ENCODE data around the gene KLHL17.
A peak's percentile ranks its signal among the peaks of the same experiment; 100 is the strongest.
"Not testable (repeated sequence)": the region's sequence is repeated elsewhere in the genome, so short reads cannot be mapped to it uniquely, and the experiment has no call there.

The KLHL17 gene

GRCh38 chr1:940107-941014 lies 20.0 kb upstream of the KLHL17 start:
- H3K9me3 Mint-ChIP-seq, result no peaks in the 10 kb centered on the region
- peaks cover 5% of the 10 kb centered on the region for H3K4me1 Mint-ChIP-seq
- H3K36me3 Mint-ChIP-seq, result no peaks in the 10 kb centered on the region
- H3K4me3 Mint-ChIP-seq, result peak overlapping the region; percentile 49
- H3K27me3 Mint-ChIP-seq, result peaks cover 18% of the 10 kb centered on the region
- H3K27ac Mint-ChIP-seq, result no peak overlapping the region

DNA sequence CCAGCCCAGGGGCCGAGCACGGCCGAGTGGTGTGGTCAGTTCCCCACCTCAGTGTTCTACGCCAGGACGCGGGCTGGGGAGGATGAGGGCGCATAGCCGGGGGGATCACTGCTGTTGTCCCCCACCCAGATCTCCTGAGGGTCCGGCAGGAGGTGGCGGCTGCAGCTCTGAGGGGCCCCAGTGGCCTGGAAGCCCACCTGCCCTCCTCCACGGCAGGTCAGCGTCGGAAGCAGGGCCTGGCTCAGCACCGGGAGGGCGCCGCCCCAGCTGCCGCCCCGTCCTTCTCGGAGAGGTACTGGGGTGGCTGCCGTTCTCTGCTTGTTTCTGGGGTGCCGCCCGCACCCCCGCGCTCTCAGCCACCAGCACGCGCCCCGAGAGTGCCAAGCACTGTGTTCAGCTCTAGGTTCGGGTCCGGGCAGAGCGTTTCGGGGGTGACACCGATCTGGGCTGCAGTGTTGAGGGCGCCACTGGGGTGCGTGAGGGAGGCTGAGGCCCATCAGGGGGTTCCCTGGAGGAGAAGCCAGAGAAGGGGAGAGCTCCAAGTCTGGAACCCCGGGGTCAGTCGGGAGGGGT lies 19.3 kb upstream of the KLHL17 start:
- peak overlapping the region; percentile 13 for H3K27ac Mint-ChIP-seq
- H3K27me3 Mint-ChIP-seq, result peaks cover 15% of the 10 kb centered on the region

DNA sequence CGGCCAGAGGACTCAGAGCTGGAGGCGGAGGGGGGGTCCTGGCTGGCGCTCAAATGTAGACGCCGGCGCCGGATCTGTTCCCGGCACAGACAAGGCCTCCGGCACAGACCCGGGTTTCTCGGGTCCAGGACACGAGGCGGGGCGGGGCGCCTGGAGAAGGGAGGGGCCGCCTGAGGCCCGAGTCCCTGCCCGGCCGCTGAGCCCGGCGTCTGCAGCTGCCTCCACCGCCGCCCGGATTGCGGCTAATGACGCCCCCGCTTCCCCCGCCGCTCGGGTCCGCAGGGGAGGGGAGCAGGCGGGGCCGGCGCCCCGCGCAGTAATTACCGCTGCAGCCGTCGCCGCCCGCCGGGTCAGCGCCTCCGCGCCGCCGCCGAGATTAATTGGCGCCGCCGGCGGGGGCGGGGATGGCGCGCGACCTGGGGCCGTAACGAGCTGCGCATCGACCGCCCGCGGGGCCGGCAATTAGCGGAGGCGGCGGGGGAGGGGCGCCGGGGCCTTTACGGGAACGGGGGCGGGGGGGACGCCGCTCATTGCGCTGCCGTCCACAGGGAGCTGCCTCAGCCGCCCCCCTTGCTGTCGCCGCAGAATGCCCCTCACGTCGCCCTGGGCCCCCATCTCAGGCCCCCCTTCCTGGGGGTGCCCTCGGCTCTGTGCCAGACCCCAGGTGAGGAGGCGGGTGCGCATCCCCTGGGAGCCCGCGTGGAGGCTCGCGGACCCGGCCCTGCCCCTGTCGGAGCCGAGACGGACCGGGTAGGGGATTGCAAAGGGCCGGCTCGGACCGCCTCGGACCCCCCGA lies 18.6 kb upstream of the KLHL17 start:
- Mint-ChIP-seq H3K4me3 (peak overlapping the region; percentile 67), H3K27me3 (peaks cover 14% of the 10 kb centered on the region), H3K4me1 (peaks cover 5% of the 10 kb centered on the region), H3K9me3 (no peaks in the 10 kb centered on the region), H3K27ac (no peak overlapping the region), H3K36me3 (no peaks in the 10 kb centered on the region)

More for the DNA sequence above, 19.3 kb upstream of the KLHL17 start:
- no peaks in the 10 kb centered on the region for H3K9me3 Mint-ChIP-seq
- peak overlapping the region; percentile 67 for H3K4me3 Mint-ChIP-seq
- H3K4me1 Mint-ChIP-seq, result peaks cover 5% of the 10 kb centered on the region
- no peaks in the 10 kb centered on the region for H3K36me3 Mint-ChIP-seq

- Mint-ChIP-seq H3K27me3 (peaks cover 11% of the 10 kb centered on the region), H3K9me3 (no peaks in the 10 kb centered on the region), H3K27ac (no peak overlapping the region), H3K4me3 (no peak overlapping the region), H3K36me3 (peaks cover 4% of the 10 kb centered on the region), H3K4me1 (peaks cover 5% of the 10 kb centered on the region)
Observed at GRCh38 chr1:942411-942821, 18.0 kb upstream of the KLHL17 start.

DNA sequence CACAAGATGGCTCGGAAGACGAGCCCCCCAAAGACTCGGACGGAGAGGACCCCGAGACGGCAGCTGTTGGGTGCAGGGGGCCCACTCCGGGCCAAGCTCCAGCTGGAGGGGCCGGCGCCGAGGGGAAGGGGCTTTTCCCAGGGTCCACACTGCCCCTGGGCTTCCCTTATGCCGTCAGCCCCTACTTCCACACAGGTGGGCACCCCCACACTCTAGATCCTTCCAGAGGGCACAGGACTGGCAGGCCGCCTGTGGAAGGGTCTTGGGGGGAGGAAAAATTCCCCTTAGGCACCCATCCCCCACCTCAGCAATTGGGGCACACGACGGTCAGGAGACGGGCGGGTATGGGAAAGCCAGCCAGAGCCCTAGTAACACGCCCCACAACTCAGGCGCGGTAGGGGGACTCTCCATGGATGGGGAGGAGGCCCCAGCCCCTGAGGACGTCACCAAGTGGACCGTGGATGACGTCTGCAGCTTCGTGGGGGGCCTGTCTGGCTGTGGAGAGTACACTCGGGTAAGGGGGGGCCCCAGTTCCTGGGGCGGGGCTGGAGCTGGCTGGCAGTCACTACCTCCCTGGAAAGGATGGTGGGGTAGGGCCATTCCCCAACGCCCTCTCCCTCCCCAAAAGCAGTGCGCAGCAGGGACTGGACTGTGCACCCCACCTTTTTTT lies 17.4 kb upstream of the KLHL17 start:
- Mint-ChIP-seq H3K4me3 (peak overlapping the region; percentile 39), H3K27ac (no peak overlapping the region), H3K9me3 (no peaks in the 10 kb centered on the region), H3K4me1 (peaks cover 5% of the 10 kb centered on the region), H3K27me3 (peaks cover 8% of the 10 kb centered on the region), H3K36me3 (peaks cover 4% of the 10 kb centered on the region)

DNA sequence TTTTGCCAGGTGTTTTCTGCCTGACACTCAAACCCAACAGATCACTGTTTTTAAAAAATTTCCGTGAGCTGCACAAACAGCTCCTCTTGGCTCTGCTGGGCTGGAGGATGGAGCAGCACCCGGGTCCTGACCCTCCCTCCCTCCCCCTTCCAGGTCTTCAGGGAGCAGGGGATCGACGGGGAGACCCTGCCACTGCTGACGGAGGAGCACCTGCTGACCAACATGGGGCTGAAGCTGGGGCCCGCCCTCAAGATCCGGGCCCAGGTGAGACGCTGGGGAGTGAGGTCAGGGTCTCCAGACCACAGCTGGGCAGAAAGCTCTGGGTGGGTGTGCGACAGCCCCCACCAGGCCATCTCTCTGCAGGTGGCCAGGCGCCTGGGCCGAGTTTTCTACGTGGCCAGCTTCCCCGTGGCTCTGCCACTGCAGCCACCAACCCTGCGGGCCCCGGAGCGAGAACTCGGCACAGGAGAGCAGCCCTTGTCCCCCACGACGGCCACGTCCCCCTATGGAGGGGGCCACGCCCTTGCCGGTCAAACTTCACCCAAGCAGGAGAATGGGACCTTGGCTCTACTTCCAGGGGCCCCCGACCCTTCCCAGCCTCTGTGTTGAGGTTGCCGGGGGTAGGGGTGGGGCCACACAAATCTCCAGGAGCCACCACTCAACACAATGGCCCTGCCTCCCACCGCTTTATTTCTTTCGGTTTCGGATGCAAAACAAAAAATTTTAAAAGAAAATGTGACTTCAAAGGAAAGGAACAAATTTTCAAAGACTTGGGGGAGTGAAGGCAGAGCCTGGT lies 16.6 kb upstream of the KLHL17 start:
- Mint-ChIP-seq H3K9me3 (no peaks in the 10 kb centered on the region), H3K27me3 (peaks cover 8% of the 10 kb centered on the region), H3K27ac (no peak overlapping the region), H3K4me3 (no peak overlapping the region), H3K4me1 (peaks cover 5% of the 10 kb centered on the region), H3K36me3 (peaks cover 5% of the 10 kb centered on the region)

DNA sequence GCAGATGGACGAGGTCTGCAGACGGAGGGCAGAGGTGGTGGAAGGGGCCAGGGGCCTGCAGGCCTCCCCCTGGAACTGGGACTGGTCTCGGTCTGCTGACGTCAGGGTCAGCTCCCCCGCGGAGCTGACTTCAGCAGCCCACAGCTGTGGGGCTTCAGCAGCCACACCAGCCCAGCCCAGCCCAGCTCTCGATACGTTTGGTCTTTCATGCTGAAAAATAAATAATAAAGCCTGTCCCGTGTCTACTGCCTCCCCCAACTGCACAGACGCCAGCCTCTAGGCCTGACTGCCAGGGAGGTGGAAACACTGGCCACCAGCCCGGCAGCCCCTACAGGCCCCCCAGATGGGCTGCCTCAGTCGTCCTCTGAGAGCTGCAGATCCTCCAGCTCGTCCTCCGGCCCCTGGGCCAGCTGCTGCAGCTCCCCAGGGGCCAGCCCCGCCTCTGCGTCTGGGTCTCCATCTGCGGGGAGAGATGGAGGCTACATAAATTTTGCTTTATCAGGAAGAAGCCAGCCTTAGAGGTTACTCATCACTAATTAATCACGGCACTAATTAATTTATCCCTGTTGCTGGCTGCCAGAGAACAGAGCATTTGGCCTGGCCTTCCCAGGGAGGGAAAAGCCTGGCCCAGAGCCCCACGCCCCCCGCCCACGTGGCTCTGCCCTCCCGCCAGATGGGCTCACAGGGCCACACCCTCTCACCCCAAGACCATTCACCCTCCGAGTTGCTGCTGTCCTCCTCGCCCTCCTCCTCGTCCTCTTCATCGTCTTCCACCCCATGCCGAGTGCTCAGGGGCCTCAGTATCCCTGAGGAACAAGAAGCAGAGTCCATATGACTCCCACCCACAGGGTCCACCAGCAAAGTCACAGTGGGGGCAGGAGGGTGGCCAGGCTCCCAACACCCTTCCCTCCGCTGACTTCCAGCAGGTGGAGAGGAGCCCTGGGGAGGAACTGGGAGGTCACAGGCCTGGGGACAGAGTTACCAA lies 15.8 kb upstream of the KLHL17 start:
- peaks cover 6% of the 10 kb centered on the region for H3K36me3 Mint-ChIP-seq
- H3K27me3 Mint-ChIP-seq, result peaks cover 5% of the 10 kb centered on the region
- no peak overlapping the region for H3K4me3 Mint-ChIP-seq
- H3K4me1 Mint-ChIP-seq, result peaks cover 5% of the 10 kb centered on the region
- no peaks in the 10 kb centered on the region for H3K9me3 Mint-ChIP-seq
- no peak overlapping the region for H3K27ac Mint-ChIP-seq

- Mint-ChIP-seq H3K4me1 (peaks cover 5% of the 10 kb centered on the region), H3K4me3 (no peak overlapping the region), H3K27ac (no peak overlapping the region), H3K27me3 (peaks cover 2% of the 10 kb centered on the region), H3K36me3 (peaks cover 7% of the 10 kb centered on the region), H3K9me3 (no peaks in the 10 kb centered on the region)
Observed at GRCh38 chr1:945688-946556, 14.5 kb upstream of the KLHL17 start.

GRCh38 chr1:946811-947210 lies 13.6 kb upstream of the KLHL17 start:
- not testable (repeated sequence) for H3K4me3 Mint-ChIP-seq, H3K4me1 Mint-ChIP-seq, H3K27me3 Mint-ChIP-seq, H3K27ac Mint-ChIP-seq, H3K9me3 Mint-ChIP-seq
- H3K36me3 Mint-ChIP-seq, result peaks cover 11% of the 10 kb centered on the region

- Mint-ChIP-seq H3K4me3 (no peak overlapping the region), H3K4me1 (no peaks in the 10 kb centered on the region), H3K9me3 (no peaks in the 10 kb centered on the region), H3K27me3 (no peaks in the 10 kb centered on the region), H3K27ac (no peak overlapping the region), H3K36me3 (peaks cover 11% of the 10 kb centered on the region)
Observed at GRCh38 chr1:947958-948357, 12.4 kb upstream of the KLHL17 start.

DNA sequence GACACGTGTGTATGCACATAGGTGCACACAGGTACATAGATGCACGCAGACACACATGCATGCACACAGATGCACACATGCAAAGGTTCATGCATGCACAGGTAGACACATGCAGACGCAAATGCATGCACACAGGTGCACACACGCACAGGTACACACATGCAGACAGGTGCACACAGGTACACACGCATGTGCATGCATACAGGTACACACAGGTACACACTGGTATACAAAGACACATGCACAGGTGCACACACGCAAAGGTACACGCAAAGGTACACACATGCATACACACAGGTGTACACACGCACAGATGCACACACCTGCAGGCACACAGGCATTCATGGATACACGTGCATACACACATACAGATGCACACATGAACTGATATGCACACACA lies 10.1 kb upstream of the KLHL17 start:
- Mint-ChIP-seq H3K4me1 (no peaks in the 10 kb centered on the region), H3K27me3 (no peaks in the 10 kb centered on the region), H3K36me3 (peaks cover 15% of the 10 kb centered on the region), H3K9me3 (no peaks in the 10 kb centered on the region), H3K27ac (no peak overlapping the region), H3K4me3 (no peak overlapping the region)

DNA sequence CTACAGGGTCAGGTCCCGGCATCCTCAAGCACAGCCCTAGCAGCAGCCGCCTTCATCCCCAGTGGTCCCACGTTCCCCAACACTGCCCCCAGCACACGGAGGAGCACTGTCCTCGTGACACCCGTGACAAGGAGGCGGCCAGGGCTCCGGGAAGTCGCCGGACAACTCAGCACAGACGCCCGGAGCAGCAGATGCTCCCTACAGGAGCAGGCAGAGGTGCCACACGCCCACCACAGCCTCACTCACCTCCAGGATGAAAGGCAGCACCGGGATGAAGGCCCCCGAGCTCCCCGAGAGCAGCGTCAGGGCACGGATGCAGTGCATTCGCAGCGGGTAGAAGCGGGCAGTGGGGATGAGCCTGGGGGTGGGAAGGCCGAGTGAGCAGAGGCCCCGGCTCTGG lies 9.5 kb upstream of the KLHL17 start:
- Mint-ChIP-seq H3K4me3 (no peak overlapping the region), H3K9me3 (no peaks in the 10 kb centered on the region), H3K36me3 (peaks cover 17% of the 10 kb centered on the region)

DNA sequence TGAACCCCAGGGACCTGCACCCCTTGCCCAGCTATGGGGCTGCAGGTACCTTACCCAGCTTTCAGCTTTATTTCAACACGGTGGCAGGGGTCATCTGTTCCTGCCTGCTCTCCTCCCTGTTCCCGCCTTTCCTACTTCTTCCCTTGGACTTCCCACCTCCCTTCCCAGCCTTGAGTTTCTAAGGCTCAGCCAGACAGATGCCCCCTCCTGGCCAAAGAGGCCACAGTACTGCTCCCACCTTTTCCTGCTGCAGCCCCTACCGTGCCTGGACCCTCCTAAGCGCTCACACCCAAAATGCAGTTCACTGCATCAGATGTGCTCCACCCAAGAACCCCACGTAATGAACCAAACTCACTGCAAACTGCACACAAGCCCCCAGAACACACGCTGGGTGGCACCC lies 9.0 kb upstream of the KLHL17 start:
- no peak overlapping the region for H3K27ac Mint-ChIP-seq

More for the DNA sequence above, 9.5 kb upstream of the KLHL17 start:
- Mint-ChIP-seq H3K27me3 (no peaks in the 10 kb centered on the region), H3K27ac (no peak overlapping the region), H3K4me1 (no peaks in the 10 kb centered on the region)

More for the DNA sequence above, 9.0 kb upstream of the KLHL17 start:
- Mint-ChIP-seq H3K9me3 (no peaks in the 10 kb centered on the region), H3K27me3 (no peaks in the 10 kb centered on the region), H3K4me1 (no peaks in the 10 kb centered on the region), H3K36me3 (peaks cover 17% of the 10 kb centered on the region), H3K4me3 (no peak overlapping the region)

Data from activated naive CD4-positive, alpha-beta T cell treated with anti-CD3 and anti-CD28 coated beads, Interleukin-2, amount 50 U/mL, for 24 hours (primary cell).